Gastrocnemius medialis (tissue), 4 donors: ENCODE data around the gene TWF1.

Experiments used
- POLR2A ChIP-seq, 2 donors: fragments of 450-650 bp; IDR thresholded peaks; one replicate each; pipeline ENCODE4 v1.6.1; 2017; ENCODE audit warnings: antibody characterized with exemption in 2 of 2, mild to moderate bottlenecking in 2 of 2, moderate library complexity in 2 of 2
- TF ChIP-seq, protein P1 (sequence below), 5 experiments: fragments of 450-650 bp in 3 of 5; fragments of 200-600 bp in 2 of 5; sonication (generic) in 2 of 5; IDR thresholded peaks in 4 of 5; conservative IDR thresholded peaks in 1 of 5; 1 replicate in 4 of 5; 2 replicates in 1 of 5; pipeline ENCODE4 v1.5.1; 2016 to 2019; ENCODE audit warnings: antibody characterized with exemption in 5 of 5, mild to moderate bottlenecking in 3 of 5, moderate library complexity in 3 of 5

DNA sequence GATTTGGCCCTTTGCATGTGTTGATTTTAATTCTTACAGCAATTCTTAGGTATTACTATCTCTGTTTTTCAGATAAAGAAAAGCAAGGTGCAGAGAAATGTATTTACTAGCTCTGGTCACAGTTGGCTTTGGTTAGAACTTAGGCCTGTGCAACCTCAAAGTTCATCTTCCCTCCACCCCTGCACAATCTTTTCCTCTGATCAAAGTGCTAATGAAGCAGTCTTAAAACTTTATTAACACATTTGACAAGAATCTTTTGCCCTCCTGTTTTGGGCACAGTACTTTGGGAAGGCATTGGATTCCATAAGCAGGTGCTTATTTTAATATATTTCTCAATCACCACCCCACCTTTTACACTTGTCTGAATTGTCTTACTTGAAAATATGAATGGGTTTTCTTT lies 44.6 kb downstream of the TWF1 start:
- TF ChIP-seq, protein P1, sequence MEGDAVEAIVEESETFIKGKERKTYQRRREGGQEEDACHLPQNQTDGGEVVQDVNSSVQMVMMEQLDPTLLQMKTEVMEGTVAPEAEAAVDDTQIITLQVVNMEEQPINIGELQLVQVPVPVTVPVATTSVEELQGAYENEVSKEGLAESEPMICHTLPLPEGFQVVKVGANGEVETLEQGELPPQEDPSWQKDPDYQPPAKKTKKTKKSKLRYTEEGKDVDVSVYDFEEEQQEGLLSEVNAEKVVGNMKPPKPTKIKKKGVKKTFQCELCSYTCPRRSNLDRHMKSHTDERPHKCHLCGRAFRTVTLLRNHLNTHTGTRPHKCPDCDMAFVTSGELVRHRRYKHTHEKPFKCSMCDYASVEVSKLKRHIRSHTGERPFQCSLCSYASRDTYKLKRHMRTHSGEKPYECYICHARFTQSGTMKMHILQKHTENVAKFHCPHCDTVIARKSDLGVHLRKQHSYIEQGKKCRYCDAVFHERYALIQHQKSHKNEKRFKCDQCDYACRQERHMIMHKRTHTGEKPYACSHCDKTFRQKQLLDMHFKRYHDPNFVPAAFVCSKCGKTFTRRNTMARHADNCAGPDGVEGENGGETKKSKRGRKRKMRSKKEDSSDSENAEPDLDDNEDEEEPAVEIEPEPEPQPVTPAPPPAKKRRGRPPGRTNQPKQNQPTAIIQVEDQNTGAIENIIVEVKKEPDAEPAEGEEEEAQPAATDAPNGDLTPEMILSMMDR (IDR thresholded peaks at IDR 0.05 in 4 of 5, conservative IDR thresholded peaks at IDR 0.05 in 1 of 5) = no peak
- TF ChIP-seq POLR2A (IDR thresholded peaks at IDR 0.05) = no peak
